IPS-15b (cell line): Measurements from ENCODE around the gene RNF20.

Experiments
- H3K27me3 ChIP-seq: one replicate; pipeline ENCODE4 v1.6.1; 2013; ENCODE audit warnings: low read length; ENCODE audit not compliant: control insufficient read depth, insufficient read depth
- H3K36me3 ChIP-seq: one replicate; pipeline ENCODE4 v1.6.1; 2013; ENCODE audit warnings: low read length; ENCODE audit not compliant: control insufficient read depth, insufficient read depth
- H3K4me1 ChIP-seq: one replicate; pipeline ENCODE4 v1.6.1; 2013; ENCODE audit warnings: mild to moderate bottlenecking, low read length; ENCODE audit not compliant: control insufficient read depth, insufficient read depth
- H3K4me3 ChIP-seq: one replicate; pipeline ENCODE4 v1.5.1; 2013; ENCODE audit warnings: low read depth, low read length
- H3K9ac ChIP-seq: one replicate; pipeline ENCODE4 v1.6.1; 2013; ENCODE audit warnings: low read depth, mild to moderate bottlenecking, low read length
- H3K9me3 ChIP-seq: one replicate; pipeline ENCODE4 v1.6.1; 2013; ENCODE audit warnings: mild to moderate bottlenecking, low read length; ENCODE audit not compliant: control insufficient read depth, insufficient read depth

Gene RNF20

GRCh38 chr9:101593345-101593744 lies 59.7 kb downstream of the RNF20 start:
- Histone ChIP-seq H3K4me3 (no peak overlapping the region), H3K27me3 (no peaks in the 10 kb centered on the region), H3K36me3 (no peaks in the 10 kb centered on the region), H3K9me3 (no peaks in the 10 kb centered on the region), H3K9ac (no peak overlapping the region), H3K4me1 (no peaks in the 10 kb centered on the region)

GRCh38 chr9:101594796-101595195 lies 61.1 kb downstream of the RNF20 start, which contains the start of gene PPP3R2:
TSS of gene PPP3R2 (minus strand) at chr9:101594969. CDS start at chr9:101594921, 48 bp downstream.
- no peaks in the 10 kb centered on the region for H3K27me3 ChIP-seq
- no peaks in the 10 kb centered on the region for H3K4me1 ChIP-seq
- no peak within 1 kb of the TSS for H3K9ac ChIP-seq
- H3K4me3 ChIP-seq = no peak within 1 kb of the TSS
- no peaks in the 10 kb centered on the region for H3K36me3 ChIP-seq
- no peaks in the 10 kb centered on the region for H3K9me3 ChIP-seq

- Histone ChIP-seq H3K4me3 (no peak overlapping the region), H3K27me3 (no peaks in the 10 kb centered on the region), H3K9ac (peak overlapping the region; percentile 26), H3K36me3 (no peaks in the 10 kb centered on the region), H3K9me3 (no peaks in the 10 kb centered on the region), H3K4me1 (peaks cover 5% of the 10 kb centered on the region)
Observed at GRCh38 chr9:101601904-101602765, 68.5 kb downstream of the RNF20 start.

- H3K36me3 ChIP-seq = no peaks in the 10 kb centered on the region
- peaks cover 5% of the 10 kb centered on the region for H3K4me1 ChIP-seq
- no peaks in the 10 kb centered on the region for H3K27me3 ChIP-seq
- no peak overlapping the region for H3K4me3 ChIP-seq
- H3K9ac ChIP-seq = no peak overlapping the region
- no peaks in the 10 kb centered on the region for H3K9me3 ChIP-seq
Observed at GRCh38 chr9:101604296-101604695, 70.6 kb downstream of the RNF20 start.

GRCh38 chr9:101605547-101605946 lies 71.9 kb downstream of the RNF20 start:
- Histone ChIP-seq H3K9ac (no peak overlapping the region), H3K4me1 (peaks cover 5% of the 10 kb centered on the region)

More at GRCh38 chr9:101605547-101605946, 71.9 kb downstream of the RNF20 start:
- Histone ChIP-seq H3K9me3 (no peaks in the 10 kb centered on the region), H3K27me3 (no peaks in the 10 kb centered on the region), H3K4me3 (no peak overlapping the region), H3K36me3 (no peaks in the 10 kb centered on the region)
